GOT3 (cell line): ENCODE measurements around the gene NT5C.
"Not testable (repeated sequence)": the region's sequence is repeated elsewhere in the genome, so short reads cannot be mapped to it uniquely, and the experiment has no call there.

Source experiments
- DNase-seq: peaks from one replicate; lab custom pipeline; 2025; ENCODE audit warnings: mixed read lengths; lab: John Stamatoyannopoulos, UW

The NT5C gene

GRCh38 chr17:75131278-75132017 is at the start of gene NT5C:
Gene NT5C, minus strand, starts transcription at chr17:75131742. Its CDS starts 35 bp downstream, at chr17:75131707.
- DNase-seq: peak; percentile 52

GRCh38 chr17:75181110-75181509 is 49.6 kb upstream of the NT5C start:
- no peak for DNase-seq

- no peak for DNase-seq
Observed at GRCh38 chr17:75178453-75178852, 46.9 kb upstream of the NT5C start.

- no peak for DNase-seq
Observed at GRCh38 chr17:75176625-75177024, 45.1 kb upstream of the NT5C start.

GRCh38 chr17:75174996-75175395 is 43.5 kb upstream of the NT5C start:
- no peak for DNase-seq

DNA sequence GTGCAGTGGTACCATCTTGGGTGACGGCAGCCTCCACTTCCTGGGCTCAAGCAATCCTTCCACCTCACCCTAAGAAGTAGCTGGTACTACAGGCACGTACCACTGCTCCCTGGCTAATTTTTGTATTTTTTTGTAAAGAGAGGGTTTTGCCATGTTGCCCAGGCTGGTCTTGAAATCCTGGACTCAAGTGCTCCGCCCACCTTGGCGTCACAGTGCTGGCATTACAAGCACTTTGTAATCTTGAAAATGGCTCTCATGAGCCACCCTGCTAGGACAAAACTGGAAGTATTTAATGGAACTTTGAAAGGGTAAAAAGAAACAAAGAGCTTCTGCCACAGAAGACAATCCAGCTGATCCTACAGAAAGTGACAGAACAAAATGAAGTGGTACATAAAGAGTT is 42.0 kb upstream of the NT5C start:
- no peak for DNase-seq

GRCh38 chr17:75168998-75169397 is 37.5 kb upstream of the NT5C start:
- DNase-seq: no peak

GRCh38 chr17:75164606-75165005 is 33.1 kb upstream of the NT5C start:
- not testable (repeated sequence) for DNase-seq

GRCh38 chr17:75163074-75163473 is 31.5 kb upstream of the NT5C start:
- no peak for DNase-seq

DNA sequence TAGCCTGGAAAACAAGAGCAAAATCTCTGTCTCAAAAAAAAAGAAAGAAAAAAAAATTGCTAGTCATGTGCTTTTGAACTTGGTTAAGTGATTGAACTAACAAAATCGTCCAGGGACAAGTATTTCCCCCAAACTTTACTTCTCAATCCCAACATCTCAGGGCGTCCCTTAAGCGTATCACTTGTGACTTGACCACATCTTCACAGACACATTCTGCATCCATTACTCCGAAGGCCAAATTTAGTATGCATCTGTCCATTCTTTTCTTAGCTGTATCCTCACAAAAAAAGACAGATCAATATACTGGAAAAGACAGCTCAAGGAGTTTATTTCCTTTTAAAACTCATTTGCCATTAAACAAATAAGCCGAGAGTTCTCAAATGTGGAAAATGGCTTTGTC is 28.7 kb upstream of the NT5C start:
- no peak for DNase-seq

- no peak for DNase-seq
Observed at GRCh38 chr17:75159196-75160031, 27.9 kb upstream of the NT5C start.

DNA sequence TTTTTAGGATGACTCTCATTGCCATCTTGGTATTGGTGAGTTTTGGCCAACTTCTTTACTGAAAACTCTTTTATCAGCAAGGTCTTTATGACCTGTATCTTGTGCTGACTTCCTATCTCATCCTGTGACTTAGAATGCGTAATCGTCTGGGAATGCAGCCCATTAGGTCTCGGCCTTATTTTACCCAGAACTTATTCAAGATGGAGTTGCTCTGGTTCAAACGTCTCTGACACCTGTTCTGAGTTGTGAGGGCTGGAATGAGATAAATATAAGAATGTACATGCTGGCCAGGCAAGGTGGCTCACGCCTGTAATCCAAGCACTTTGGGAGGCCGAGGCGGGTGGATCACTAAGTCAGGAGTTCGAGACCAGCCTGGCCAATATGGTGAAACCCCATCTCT is 26.9 kb upstream of the NT5C start:
- DNase-seq: not testable (repeated sequence)

DNA sequence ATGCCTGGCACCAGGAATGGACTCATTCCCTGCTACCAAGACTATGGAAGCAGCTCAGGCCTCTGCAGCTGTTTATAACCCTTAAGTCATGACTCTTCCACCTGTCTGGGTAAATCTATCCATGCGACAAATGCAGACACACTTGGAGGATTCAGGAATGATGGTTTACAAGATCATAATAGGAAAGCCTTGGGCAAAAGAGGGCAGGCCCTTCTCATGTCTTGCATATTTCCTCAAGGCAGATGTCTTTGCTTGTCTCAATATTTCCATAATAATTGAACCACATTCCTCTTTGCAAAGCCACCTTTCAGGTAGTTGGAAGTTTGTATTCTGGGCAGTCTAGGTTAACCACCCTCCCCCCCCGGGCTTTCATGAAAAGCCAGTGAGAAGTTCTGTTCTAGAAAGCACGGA is 23.7 kb upstream of the NT5C start:
- no peak for DNase-seq

DNA sequence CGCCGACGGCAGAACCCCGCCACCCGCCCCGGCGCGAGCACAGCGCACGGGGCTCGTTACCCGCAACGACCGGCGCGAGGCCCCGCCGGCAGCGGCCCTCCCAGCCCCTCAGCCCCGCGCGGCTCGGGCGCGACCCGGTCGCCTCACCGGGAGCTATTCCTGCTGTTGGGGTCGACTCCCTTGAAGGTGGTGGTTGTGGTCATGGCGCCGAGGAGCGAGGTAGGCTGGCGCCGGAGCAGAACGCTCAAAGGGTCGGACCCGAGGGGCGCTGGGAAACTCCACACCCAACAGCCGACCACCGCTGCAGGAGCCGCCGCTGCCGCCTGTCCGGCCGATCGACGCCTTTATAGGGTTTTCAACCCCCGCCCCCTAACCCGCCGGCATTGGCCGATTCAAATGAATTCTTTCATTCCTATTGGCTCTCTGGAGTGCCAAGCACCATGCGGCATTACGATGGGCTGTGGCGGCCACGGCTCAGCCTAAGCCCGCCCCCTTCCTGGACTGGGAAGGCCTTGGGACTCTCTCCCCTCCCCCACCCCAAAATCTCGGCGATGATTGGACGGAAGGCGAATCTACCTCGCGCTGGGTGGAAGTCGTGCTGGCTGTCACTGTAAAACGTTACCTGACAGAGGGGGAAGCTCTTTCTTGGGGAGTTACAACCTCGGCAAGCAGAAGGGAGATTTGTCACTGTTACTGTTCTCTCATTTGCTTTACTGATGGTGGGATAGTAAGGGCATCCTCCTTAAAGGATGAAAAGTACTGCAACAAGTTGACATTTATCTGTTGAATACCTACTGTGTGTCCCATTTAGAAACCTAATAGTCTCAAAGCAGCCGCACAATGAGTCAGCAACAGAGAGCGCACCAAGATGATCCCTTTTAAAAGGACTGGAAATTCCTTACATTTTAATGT is 22.9 kb upstream of the NT5C start, which contains the start of gene JPT1:
JPT1 (minus strand) TSS at position 318 of the 912 bp plus-strand sequence; CDS start at position 203, 115 bp downstream.
- DNase-seq: peak; percentile 88

- no peak for DNase-seq
Observed at GRCh38 chr17:75153780-75154194, 22.2 kb upstream of the NT5C start.

- no peak for DNase-seq
Observed at GRCh38 chr17:75152922-75153779, 21.6 kb upstream of the NT5C start.

- no peak for DNase-seq
Observed at GRCh38 chr17:75152523-75152921, 21.0 kb upstream of the NT5C start.

DNA sequence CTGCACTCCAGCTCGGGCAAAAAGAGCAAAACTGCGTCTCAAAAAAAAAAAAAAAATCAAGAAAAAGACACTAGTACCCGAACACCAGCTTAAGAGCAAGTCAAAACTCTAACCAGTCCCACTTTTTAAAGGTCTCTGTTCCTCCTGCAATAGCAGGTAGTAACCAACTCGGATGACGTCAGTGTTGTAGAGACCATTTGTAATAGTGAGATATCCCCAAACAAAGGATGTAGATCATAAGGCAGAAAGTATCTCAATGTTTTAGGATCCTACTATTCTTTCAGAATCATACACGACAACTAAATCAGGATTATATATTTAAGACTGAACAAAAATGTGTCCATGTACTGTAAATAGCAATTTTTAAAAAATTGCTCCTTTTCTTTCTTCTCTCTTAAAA is 20.4 kb upstream of the NT5C start:
- DNase-seq: no peak

- no peak for DNase-seq
Observed at GRCh38 chr17:75147878-75148546, 16.5 kb upstream of the NT5C start.

DNA sequence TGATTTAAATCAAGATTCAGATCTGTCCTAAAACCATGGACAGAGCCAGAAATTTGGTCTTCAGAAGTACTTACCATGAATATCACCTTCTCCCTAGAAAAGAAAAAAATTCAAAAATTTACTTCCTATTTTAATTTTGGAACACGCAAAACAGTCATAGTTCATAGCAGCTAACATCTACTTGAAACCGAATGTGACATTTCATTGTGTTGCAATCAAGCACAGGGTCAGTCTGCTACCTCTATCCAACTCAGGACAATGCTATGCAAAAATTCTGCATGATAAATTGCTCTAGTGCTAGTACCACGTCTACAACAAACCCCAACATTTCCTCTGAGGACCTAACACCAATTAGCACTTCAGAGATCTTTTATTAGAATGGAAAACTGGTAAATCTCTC is 15.1 kb upstream of the NT5C start:
- no peak for DNase-seq
